HG03108 (cell line): ENCODE measurements around the gene FFAR3.
"Not testable (repeated sequence)": the region's sequence is repeated elsewhere in the genome, so short reads cannot be mapped to it uniquely, and the experiment has no call there.

Experiments used
- ATAC-seq: cut with Tn5 transposase; IDR thresholded peaks from one replicate; pipeline ENCODE4 v1.9.1; 2021; ENCODE audit warnings: moderate library complexity; ENCODE audit not compliant: unreplicated experiment

The FFAR3 gene

GRCh38 chr19:35373492-35373891 is 15.2 kb downstream of the FFAR3 start:
- no peak for ATAC-seq

- not testable (repeated sequence) for ATAC-seq
Observed at GRCh38 chr19:35374031-35374430, 15.8 kb downstream of the FFAR3 start.

GRCh38 chr19:35375505-35376307 is 17.4 kb downstream of the FFAR3 start:
- no peak for ATAC-seq

- no peak for ATAC-seq
Observed at GRCh38 chr19:35377656-35378055, 19.4 kb downstream of the FFAR3 start.

- ATAC-seq, result no peak
Observed at GRCh38 chr19:35378356-35378755, 20.1 kb downstream of the FFAR3 start.

GRCh38 chr19:35379545-35379944 is 21.3 kb downstream of the FFAR3 start:
- ATAC-seq, result not testable (repeated sequence)

GRCh38 chr19:35379992-35380391 is 21.7 kb downstream of the FFAR3 start:
- no peak for ATAC-seq

GRCh38 chr19:35380450-35381124 is 22.3 kb downstream of the FFAR3 start:
- ATAC-seq, result no peak

GRCh38 chr19:35381318-35381717 is 23.1 kb downstream of the FFAR3 start:
- ATAC-seq, result no peak

GRCh38 chr19:35381926-35382325 is 23.7 kb downstream of the FFAR3 start:
- no peak for ATAC-seq

GRCh38 chr19:35383536-35383935 is 25.3 kb downstream of the FFAR3 start:
- ATAC-seq, result no peak

- ATAC-seq, result no peak
Observed at GRCh38 chr19:35388277-35389054, 30.2 kb downstream of the FFAR3 start.

- ATAC-seq, result no peak
Observed at GRCh38 chr19:35389192-35389861, 31.1 kb downstream of the FFAR3 start.

GRCh38 chr19:35392742-35393715 is 34.8 kb downstream of the FFAR3 start:
- no peak for ATAC-seq

- no peak for ATAC-seq
Observed at GRCh38 chr19:35395382-35396199, 37.3 kb downstream of the FFAR3 start.

- ATAC-seq, result no peak
Observed at GRCh38 chr19:35396240-35396885, 38.1 kb downstream of the FFAR3 start.

- no peak for ATAC-seq
Observed at GRCh38 chr19:35397064-35397463, 38.8 kb downstream of the FFAR3 start.

- no peak for ATAC-seq
Observed at GRCh38 chr19:35398570-35398969, 40.3 kb downstream of the FFAR3 start.

GRCh38 chr19:35399231-35399630 is 41.0 kb downstream of the FFAR3 start:
- ATAC-seq, result no peak
